Activated CD8-positive, alpha-beta memory T cell treated with anti-CD3 and anti-CD28 coated beads for 4 hours (primary cell): ENCODE data around the gene RAPH1.
"Not testable (repeated sequence)": the region's sequence is repeated elsewhere in the genome, so short reads cannot be mapped to it uniquely, and the experiment has no call there.

Experiments
- DNase-seq, 2 donors: peaks; one replicate each; pipeline ENCODE4 v3.0.0-alpha.2; 2020; ENCODE audit warnings: low read depth in 2 of 2

Gene RAPH1

DNA sequence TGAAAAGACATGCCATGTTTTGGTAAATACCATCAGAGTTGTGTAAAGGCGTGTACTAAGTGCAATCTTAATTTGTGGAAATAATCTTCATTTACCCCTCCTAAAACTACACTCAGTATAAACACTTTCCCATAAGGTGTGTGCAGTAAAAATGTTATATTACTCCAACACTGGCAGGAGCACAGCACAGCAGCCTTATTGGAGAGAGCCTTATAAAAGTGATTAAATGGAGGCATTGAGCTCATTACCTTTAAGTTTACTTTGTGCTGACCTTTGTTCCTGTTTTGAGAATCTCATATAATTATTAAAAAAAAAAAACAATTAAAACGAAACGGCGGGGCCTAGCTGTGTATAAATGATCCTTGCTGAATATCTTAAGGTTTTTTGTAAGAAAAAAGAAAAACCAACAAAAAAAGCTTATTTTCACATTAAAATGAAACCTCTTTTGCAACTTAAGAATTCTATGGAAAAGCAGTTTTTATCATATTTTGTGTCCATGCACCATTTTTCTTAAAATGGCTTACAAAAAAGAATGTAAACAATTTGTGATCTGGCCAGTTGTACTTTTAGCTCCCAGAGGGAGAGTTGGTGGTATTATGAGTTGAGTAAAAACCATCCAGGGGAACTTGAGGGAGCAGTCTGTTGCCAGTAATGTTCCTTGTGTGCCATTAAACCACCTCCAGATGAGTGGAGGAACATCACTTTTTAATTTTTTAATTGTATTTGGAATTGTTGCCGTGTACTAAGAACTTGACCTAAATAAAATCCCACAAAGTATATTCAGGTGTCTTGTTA lies 103.5 kb downstream of the RAPH1 start:
- no peak for DNase-seq

DNA sequence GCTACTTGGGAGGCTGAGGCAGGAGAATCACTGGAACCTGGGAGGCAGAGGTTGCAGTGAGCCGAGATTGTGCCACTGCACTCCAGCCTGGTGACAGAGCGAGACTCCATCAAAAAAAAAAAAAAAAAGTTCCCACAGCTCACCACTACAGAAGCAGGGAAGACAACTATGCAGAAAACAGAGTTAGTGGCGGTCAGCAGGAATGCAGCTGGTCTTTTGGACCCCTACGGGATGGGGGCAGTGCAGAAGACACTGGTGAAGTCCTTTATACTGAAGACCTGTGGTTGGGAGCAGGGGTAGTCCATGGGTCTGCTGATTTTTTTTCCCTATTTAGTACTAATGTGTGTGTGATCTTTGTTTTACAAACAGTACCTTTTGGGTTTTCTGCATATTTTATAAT lies 105.5 kb downstream of the RAPH1 start:
- not testable (repeated sequence) for DNase-seq

DNA sequence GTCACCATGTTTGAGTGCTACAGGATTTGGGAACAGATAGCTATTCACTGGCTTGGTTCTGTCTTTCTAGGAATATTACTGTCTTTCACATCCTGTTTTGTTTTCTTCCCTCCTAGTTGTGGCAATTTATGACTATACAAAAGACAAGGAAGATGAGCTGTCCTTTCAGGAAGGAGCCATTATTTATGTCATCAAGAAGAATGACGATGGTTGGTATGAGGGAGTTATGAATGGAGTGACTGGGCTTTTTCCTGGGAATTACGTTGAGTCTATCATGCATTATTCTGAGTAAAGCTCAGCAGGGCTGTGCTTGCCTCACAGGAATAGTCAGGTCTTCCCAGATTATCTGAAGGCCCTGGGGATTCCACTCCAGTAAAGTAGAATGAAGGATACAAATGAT lies 108.0 kb downstream of the RAPH1 start:
- DNase-seq, result no peak

DNA sequence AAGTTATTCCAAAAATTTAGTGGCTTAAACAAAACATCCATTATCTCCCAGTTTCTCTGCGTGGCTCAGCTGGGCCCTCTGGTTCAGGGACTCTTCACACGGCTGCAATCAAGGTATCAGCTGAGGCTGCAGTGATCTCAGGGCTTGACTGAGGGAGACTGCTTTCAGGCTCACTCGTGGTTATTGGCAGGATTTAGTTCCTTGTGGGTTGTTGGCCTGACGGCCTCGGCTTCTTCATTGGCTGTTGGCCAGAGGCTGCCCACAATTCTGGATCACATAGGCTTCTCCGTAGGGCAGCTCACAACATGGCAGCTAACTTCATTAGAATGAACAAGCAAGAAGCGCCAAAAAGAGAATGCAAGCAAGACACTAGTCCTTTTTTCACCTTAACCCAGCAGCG lies 116.8 kb downstream of the RAPH1 start:
- no peak for DNase-seq

DNA sequence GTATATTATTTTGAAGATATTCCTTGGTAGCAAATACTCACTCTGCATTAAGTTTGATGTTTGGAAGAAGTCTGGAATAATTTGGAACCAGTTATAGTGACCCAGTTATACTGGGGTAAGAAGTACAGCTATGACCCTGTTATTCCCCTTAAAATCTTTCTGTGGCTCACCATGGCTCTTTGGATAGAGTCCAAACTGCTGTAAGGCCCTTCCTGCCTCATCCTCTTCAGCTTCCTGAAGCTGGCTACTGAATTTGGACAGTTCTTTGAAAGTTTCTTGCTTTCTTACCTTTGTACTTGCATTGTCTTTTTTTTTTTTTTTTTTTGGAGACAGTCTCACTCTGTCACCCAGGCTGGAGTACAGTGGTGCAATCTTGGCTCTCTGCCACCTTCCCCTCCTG lies 121.3 kb downstream of the RAPH1 start:
- DNase-seq, result no peak

DNA sequence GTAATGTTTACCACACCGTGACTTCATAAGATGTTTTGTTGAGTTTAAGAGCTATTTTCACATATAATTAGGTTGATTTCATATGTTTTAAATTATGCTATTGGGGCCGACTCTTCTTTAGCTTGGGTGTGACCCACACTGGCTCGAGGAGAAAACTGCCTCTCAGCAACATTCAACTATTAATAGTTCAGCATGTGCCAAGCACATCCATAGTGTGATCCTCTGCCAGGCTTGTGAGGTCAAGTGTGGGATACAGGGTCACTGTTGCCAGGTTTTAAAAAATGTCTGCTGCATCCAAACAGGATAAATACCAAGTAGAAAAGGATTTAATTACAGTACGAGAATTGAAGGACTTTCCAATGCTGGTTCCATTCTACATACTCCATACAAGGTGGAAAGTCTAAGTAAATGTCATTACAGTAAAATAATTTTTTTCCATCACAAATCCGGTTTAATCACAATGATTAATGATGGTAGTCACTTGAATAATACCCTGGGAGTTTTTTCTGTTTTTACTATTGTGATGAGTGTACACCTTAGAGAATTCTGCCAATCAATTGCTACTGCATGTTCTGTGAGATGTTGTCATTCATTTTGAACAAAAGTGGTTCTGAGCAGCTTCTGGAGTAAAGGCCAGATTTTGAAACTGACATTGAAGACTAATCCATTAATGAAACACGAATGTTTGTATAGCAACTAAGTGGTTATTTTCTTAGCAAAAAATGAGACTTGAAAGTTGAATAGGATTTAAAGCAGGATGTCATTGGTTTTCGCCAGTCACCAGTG lies 122.4 kb downstream of the RAPH1 start:
- DNase-seq, result no peak

DNA sequence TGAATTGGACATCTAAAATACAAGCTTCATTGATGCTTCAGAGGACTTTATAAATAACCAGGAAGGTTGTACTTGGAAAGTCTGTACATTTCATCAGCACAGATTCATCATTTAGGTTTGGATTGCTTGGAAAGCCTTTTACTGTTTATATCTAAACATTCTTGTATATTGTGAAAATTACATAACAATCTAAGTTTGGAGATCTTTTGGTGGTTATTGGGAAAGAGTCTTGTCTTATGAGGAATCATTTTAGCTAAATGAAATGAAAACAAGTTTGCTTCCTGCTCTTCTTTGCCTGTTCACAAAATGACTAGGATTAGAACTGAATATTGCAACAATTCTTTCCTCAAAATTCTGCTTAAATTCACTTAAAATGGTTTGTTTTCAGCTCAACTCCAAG lies 127.6 kb downstream of the RAPH1 start:
- DNase-seq, result no peak

DNA sequence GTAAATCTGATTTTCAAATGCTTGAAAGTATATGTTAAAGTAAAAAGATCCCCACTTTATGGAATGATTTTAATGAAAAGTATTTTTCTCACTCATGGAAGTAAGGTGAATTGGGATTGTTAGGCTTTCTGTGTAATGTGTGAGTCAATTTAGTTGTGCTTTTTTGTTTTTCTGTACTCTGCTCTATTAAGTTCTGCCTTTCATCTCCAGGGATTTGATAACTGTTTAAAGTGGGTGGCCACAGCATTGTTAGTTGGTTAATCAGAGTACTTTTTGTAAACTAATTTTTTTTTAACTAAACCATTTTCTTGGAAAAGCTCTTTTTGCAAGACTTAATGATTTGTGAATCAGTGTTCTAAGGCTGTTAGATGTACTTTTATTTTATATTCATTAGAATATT lies 130.1 kb downstream of the RAPH1 start:
- no peak for DNase-seq

DNA sequence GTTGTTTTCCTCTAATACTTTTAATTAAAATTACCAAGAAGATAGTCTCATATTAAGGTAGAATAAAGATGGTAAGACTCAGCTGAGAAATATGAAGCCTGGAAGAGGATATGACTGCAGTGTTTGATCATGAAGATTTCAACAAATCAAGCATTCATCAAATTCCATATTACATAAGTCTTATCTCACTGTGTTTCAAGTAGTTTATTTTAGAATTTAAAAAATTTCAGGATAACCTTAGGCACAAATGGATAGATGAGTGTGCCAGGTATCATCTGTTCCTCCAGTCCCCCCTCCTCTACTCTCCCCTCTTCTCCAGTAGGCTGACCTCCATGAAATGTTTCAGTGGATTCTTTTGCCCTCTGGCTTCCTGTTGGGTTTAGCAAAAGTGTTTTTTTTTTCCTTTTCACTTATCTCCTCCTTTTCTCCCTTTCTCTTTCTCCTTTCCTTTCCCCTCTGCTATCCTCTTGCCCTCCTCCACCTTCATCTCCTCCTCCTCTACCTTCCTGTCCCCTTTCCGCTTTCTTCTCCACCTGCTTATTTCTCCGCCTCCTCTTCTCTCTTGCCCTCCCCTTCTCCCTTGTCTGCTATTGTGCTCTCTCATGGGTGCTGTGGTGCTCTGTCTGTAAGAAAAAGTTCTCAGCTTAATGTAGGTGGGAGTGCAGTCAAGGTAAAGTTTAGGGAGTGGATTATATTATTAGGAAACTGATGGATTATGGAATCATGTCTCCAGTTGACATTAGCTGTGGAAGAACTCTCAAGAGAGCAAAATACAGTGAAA lies 134.1 kb downstream of the RAPH1 start:
- DNase-seq, result no peak

DNA sequence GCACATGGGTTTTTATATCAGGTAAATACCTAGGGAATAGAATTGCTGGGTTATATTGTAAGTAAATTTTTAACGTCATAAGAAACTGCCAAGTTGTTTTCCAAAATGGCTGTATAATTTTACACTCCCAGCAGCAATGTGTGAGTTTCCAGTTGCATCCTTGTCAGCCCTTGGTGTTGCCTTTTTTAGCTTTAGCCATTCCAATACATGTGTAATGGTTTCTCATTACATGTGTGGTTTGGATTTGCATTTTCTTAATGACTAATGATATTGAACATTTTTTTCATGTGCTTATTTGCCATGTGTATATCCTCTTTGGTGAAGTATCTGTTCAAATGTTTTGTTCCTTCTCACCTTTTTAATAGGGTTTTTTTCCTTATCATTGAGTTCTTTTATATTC lies 136.1 kb downstream of the RAPH1 start:
- no peak for DNase-seq

DNA sequence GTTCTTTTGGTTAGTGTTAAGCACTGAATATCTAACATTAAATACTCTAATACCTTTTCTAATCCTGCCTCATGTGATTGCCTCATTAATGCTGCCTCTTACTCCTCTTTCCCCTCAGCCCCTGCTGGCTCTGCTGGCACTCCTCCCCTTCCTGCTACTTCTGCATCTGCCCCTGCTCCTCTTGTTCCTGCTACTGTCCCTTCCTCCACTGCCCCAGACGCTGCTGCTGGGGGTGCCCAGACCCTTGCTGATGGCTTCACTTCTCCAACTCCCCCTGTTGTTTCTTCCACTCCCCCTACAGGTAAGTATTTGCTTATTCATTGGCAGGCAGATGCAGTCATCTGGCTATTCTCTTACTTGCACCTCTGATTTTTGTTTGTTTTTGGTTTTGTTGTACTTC lies 138.4 kb downstream of the RAPH1 start:
- no peak for DNase-seq

DNA sequence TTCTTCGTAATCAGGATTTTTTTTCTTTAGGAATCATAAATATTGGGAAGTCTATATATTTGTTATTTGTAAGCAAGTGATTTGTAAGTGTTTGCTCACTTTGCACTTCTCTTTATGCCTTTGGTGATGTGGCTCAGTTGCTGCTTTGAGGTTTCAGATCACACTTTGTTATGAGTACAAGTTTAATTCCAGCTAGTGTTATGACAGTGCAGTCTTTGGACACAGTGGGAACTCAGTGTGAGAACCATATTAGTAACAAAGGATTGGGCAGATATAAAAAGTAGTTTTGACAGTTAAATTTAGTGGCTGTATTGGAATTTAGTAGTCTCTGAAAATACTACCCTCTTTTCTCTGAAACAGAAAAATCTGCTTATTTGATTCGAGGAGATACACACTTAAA lies 139.2 kb downstream of the RAPH1 start:
- DNase-seq, result no peak

DNA sequence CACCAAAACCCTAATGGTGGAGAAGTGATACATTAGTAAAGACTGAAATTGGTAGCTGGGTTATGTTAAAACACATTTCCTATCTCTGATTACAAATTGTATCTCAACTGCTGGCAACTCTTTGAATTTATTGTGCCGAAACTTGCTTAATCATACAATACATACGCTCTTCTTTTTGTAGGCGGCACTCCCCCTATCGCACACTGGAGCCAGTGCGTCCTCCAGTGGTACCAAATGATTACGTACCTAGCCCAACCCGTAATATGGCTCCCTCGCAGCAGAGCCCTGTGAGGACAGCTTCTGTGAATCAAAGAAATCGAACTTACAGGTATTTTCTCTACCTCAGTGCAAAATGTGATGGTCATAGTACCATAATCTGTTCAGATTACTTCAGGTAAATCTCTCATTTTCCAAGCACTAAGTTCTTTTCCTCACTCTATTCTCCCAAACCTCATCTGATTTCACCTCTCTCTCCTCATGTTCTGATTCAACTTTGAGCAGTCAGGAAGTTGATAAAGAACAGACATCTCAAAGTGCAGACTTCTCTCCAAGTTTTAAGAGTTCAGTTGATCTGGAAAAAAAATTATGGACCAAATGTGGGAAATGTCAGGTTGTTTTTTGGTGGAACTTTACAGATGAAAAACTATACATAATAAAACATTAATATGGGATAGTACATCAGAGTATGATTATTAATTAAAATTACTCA lies 140.4 kb downstream of the RAPH1 start:
- no peak for DNase-seq

DNA sequence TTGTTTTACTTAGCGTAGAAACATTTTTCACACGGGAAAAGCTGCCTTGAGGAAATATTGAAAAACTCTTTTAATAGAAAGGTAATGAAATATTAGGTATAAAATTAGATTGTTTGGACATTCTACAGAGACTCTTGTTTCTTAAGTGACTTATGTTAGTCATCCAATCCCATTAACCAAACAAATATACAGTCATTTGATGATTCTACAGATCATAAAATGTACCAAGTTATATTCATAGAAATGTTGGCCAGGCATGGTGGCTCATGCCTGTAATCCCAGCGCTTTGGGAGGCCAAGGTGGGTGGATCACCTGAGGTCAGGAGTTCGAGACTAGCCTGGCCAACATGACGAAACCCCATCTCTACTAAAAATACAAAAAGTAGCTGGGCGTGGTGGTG lies 146.9 kb downstream of the RAPH1 start:
- DNase-seq, result not testable (repeated sequence)

DNA sequence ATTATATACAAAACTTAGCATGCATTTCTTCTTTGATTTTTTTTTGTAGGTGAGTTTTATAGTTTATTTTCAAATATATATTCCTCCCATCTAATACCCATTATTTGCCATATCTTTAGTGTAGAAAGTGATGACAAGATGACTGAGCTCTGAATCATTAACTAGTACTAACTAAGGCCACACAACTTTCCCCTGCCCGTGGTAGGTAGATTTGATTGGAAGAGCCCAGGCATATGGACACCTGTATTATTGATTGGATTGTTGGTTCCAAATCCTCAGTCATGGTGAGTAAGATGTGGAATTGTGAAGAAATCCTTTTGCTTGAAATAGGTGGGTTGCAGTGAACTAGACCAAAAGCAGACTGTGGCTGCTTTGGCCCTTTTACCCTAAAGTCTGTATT lies 152.1 kb downstream of the RAPH1 start:
- DNase-seq, result no peak

DNA sequence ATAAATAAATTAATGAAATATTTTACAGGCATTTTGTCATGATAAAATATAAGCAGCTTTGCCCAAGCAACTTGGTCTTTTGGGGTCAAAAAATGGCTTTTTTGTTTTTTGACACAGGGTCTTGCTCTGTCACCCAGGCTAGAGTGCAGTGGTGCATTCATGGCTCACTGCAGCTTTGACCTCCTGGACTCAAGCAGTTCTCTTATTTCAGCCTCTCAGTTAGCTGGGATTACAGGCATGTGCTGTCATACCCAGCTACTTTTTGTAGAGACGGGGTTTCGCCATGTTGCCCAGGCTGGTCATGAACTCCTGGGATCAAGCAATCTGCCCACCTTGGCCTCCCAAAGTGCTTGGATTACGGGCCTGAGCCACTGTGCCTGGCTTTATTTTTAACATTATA lies 155.9 kb downstream of the RAPH1 start:
- no peak for DNase-seq

DNA sequence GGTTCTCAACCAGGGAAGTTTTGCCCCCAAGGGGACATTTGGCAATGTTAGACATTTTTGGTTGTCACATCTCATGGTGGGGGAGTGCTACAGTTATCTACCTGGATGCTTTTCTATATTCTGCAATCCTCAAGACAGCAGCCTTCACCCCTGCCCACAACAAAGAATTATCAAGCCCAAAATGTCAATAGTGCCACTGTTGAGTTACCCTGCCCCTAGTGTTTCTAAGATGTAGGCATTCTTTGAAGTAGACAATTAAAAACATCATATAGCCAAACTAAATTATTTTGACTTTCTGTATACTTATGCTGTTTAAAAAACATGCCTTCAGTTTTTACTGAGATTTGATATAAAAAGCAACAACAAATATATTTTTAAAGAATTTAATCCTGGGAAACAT lies 158.9 kb downstream of the RAPH1 start:
- no peak for DNase-seq

DNA sequence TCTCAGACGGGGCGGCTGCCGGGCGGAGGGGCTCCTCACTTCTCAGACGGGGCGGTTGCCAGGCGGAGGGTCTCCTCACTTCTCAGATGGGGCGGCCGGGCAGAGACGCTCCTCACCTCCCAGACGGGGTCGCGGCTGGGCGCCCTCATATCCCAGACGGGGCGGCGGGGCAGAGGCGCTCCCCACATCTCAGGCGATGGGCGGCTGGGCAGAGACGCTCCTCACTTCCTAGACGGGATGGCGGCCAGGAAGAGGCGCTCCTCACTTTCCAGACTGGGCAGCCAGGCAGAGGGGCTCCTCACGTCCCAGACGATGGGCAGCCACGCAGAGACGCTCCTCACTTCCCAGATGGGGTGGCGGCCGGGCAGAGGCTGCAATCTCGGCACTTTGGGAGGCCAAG lies 162.4 kb downstream of the RAPH1 start:
- not testable (repeated sequence) for DNase-seq

DNA sequence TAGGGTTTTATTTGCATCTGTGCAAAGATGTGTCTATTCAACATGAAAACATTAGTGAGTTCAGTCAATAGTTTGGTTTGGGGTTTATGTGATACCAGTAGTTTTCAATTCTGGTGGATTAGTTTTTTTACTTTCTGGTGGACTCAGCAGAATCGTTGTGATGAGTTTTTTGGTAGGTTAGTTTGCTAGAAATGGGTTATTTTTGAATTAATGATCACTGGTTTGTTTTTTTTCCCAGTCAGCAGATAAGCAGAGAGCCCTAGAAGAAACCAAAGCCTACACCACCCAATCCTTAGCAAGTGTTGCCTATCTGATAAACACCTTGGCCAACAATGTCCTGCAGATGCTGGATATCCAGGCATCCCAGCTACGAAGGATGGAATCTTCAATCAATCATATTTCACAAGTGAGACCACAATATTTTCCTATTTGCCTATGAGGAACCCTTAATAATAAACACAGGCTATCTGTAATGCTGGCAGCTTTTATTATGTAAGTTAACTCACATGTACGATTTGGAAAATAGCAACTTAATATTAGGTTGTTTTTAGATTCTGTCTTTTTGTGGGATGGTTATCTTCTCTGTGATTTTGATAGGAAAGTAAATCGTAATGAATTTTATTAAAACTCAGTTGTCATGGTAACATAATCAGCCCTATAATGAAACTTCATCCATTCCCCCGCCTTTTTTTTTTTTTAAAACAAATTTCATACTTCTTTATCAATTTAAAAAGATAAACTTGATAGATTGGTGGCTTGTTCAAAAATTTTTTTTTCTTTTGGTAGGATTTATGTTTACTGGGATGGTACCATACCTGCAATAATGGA lies 168.2 kb downstream of the RAPH1 start:
- no peak for DNase-seq

DNA sequence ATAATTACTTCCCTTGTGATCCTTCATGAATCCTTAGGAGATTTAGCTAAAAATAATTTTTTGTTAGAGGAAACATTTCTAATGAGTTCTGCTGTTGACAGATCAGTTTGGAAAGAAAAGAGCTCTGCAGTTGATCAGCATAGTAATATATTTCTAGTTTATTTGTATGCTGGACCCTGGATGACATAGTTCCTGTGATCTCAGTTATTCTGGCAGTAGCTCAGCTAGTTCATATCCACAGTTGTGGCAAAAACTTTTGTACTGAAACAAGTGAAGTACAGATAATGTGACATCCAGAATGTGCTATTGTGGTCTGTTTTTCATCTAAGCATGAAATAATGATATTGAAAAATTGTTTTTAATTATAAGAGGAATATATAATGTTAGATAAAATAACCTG lies 173.2 kb downstream of the RAPH1 start:
- DNase-seq, result no peak

DNA sequence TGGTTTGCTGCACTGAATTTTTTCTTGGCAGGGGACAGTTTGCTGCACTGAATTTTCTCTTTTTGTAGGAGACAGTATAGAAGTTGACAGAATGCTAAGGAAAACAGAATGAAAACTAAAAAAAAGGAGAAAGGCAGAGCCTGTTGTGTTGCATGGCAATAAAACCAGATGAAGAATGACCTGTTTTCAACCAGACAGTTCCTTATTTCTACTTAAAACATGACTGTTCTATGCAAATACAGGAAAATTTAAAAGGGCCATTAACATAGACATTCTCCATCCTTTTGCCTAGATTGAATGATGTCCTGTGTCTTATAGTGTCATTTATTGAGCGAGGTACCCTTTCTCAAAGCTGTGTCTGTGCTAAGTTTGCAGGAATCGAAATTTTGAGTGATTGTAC lies 173.6 kb downstream of the RAPH1 start:
- DNase-seq, result no peak
